HepG2 (cell line): ENCODE data around the gene TMEM184B. TPM values are rescaled to one million over a fixed set of nuclear protein-coding genes. Genes with fewer than 3 reads are reported as not detected.

ENCODE experiments used
- AKNA ChIP-seq: sonication (generic); formaldehyde crosslinking; IDR thresholded peaks from 2 replicates; pipeline ENCODE4 v1.4.0; 2020; ENCODE audit warnings: missing genetic modification reagents, borderline replicate concordance
- BORCS8-MEF2B ChIP-seq: sonication (generic); formaldehyde crosslinking; IDR thresholded peaks from 2 replicates; pipeline ENCODE4 v1.8.0; 2022; ENCODE audit warnings: mild to moderate bottlenecking, missing genetic modification reagents
- GATA4 ChIP-seq: sonication (generic); IDR thresholded peaks from 2 replicates; pipeline ENCODE4 v1.6.1; 2016; ENCODE audit warnings: antibody characterized with exemption, low read depth, borderline replicate concordance
- JUN ChIP-seq: sonication (generic); formaldehyde crosslinking; IDR thresholded peaks from 2 replicates; pipeline ENCODE4 v1.4.0; 2020; ENCODE audit warnings: mild to moderate bottlenecking, missing genetic modification reagents
- MEF2D ChIP-seq: sonication (generic); formaldehyde crosslinking; IDR thresholded peaks from 2 replicates; pipeline ENCODE4 v1.5.1; 2020; ENCODE audit warnings: mild to moderate bottlenecking, missing genetic modification reagents
- MXD4 ChIP-seq: IDR thresholded peaks from 2 replicates; pipeline ENCODE4 v1.6.1; 2016; ENCODE audit warnings: mild to moderate bottlenecking, missing biosample characterization, missing genetic modification reagents
- MYC ChIP-seq: sonication (generic); formaldehyde crosslinking; IDR thresholded peaks from 2 replicates; pipeline ENCODE4 v1.9.0; 2021; ENCODE audit warnings: missing genetic modification reagents, borderline replicate concordance
- MYNN ChIP-seq: sonication (generic); formaldehyde crosslinking; IDR thresholded peaks from 2 replicates; pipeline ENCODE4 v1.4.0; 2020; ENCODE audit warnings: mild to moderate bottlenecking, low read depth, missing genetic modification reagents
- POGZ ChIP-seq: sonication (generic); formaldehyde crosslinking; IDR thresholded peaks from 2 replicates; pipeline ENCODE4 v1.4.0; 2020; ENCODE audit warnings: mild to moderate bottlenecking, missing genetic modification reagents
- SALL2 ChIP-seq: sonication (generic); formaldehyde crosslinking; IDR thresholded peaks from 2 replicates; pipeline ENCODE4 v1.8.1; 2023; ENCODE audit warnings: mild to moderate bottlenecking, missing genetic modification reagents, inconsistent platforms
- SCMH1 ChIP-seq: sonication (generic); formaldehyde crosslinking; IDR thresholded peaks from 2 replicates; pipeline ENCODE4 v1.9.0; 2021; ENCODE audit warnings: missing genetic modification reagents, mild to moderate bottlenecking, borderline replicate concordance
- TCF7L2 ChIP-seq: IDR thresholded peaks from 2 replicates; pipeline ENCODE4 v1.6.1; 2011; ENCODE audit warnings: mild to moderate bottlenecking, low read depth, low read length, moderate library complexity
- ZFP90 ChIP-seq: sonication (generic); formaldehyde crosslinking; IDR thresholded peaks from 2 replicates; pipeline ENCODE4 v1.8.0; 2022; ENCODE audit warnings: missing genetic modification reagents, mild to moderate bottlenecking, inconsistent platforms, borderline replicate concordance
- ZNF326 ChIP-seq: sonication (generic); formaldehyde crosslinking; IDR thresholded peaks from 2 replicates; pipeline ENCODE4 v1.4.0; 2020; ENCODE audit warnings: missing genetic modification reagents, borderline replicate concordance
- ZNF343 ChIP-seq: sonication (generic); formaldehyde crosslinking; IDR thresholded peaks from 2 replicates; pipeline ENCODE4 v1.4.0; 2020; ENCODE audit warnings: mild to moderate bottlenecking, missing genetic modification reagents
- ZNF7 ChIP-seq: IDR thresholded peaks from 2 replicates; pipeline ENCODE4 v1.6.1; 2016; ENCODE audit warnings: missing biosample characterization, missing genetic modification reagents
- polyA plus RNA-seq, 8 experiments: library from polyadenylated mRNA; depleted of rRNA in 3 of 8; stranded (reverse) in 7 of 8; unstranded in 1 of 8; fragments of >200 nt; fragmentation: Illumina TruSeq in 4 of 8; extraction: Trizol in 4 of 8; gene quantifications; 2 replicates each; pipeline versions ENCODE4 v1.2.1 to v1.2.3, GENCODE V29; 2011 to 2016; ENCODE audit warnings: low read depth in 4 of 8, missing spikeins in 1 of 8, mixed read lengths in 1 of 8; ENCODE audit not compliant: insufficient read depth in 1 of 8
- total RNA-seq, 5 experiments: library from RNA; depleted of rRNA; stranded (reverse); fragments of >200 nt; fragmentation: Illumina TruSeq; extraction: Trizol; gene quantifications; 2 replicates each; pipeline ENCODE4 v1.2.3, GENCODE V29; 2016; ENCODE audit warnings: low read depth in 1 of 5
- TF ChIP-seq, protein P1 (sequence below): sonication (generic); formaldehyde crosslinking; IDR thresholded peaks from 2 replicates; pipeline ENCODE4 v1.5.1; 2020; ENCODE audit warnings: mild to moderate bottlenecking, moderate library complexity, missing genetic modification reagents
- TF ChIP-seq, protein P2 (sequence below): IDR thresholded peaks from 2 replicates; pipeline ENCODE4 v1.4.0; 2020; ENCODE audit warnings: mild to moderate bottlenecking, missing genetic modification reagents

Gene TMEM184B
- total and polyA plus RNA-seq, 2 of the 13 experiments (the other 11 are each of a cell fraction or from before 2014, with no cell fraction given): 15.9 to 16.0 TPM

- no peak for TF ChIP-seq SALL2 (CRISPR knock-in tag)
- TF ChIP-seq POGZ (CRISPR knock-in tag): peak; percentile 61; the same call in 1 of the 2 replicates
- TF ChIP-seq, protein P1, sequence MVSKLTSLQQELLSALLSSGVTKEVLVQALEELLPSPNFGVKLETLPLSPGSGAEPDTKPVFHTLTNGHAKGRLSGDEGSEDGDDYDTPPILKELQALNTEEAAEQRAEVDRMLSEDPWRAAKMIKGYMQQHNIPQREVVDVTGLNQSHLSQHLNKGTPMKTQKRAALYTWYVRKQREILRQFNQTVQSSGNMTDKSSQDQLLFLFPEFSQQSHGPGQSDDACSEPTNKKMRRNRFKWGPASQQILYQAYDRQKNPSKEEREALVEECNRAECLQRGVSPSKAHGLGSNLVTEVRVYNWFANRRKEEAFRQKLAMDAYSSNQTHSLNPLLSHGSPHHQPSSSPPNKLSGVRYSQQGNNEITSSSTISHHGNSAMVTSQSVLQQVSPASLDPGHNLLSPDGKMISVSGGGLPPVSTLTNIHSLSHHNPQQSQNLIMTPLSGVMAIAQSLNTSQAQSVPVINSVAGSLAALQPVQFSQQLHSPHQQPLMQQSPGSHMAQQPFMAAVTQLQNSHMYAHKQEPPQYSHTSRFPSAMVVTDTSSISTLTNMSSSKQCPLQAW: peak; percentile 83
- TF ChIP-seq GATA4: no peak
- peak; percentile 95 for TF ChIP-seq JUN (CRISPR knock-in tag)
- TF ChIP-seq MEF2D (CRISPR knock-in tag): peak; percentile 51; the same call in 1 of the 2 replicates
- TF ChIP-seq, protein P2, sequence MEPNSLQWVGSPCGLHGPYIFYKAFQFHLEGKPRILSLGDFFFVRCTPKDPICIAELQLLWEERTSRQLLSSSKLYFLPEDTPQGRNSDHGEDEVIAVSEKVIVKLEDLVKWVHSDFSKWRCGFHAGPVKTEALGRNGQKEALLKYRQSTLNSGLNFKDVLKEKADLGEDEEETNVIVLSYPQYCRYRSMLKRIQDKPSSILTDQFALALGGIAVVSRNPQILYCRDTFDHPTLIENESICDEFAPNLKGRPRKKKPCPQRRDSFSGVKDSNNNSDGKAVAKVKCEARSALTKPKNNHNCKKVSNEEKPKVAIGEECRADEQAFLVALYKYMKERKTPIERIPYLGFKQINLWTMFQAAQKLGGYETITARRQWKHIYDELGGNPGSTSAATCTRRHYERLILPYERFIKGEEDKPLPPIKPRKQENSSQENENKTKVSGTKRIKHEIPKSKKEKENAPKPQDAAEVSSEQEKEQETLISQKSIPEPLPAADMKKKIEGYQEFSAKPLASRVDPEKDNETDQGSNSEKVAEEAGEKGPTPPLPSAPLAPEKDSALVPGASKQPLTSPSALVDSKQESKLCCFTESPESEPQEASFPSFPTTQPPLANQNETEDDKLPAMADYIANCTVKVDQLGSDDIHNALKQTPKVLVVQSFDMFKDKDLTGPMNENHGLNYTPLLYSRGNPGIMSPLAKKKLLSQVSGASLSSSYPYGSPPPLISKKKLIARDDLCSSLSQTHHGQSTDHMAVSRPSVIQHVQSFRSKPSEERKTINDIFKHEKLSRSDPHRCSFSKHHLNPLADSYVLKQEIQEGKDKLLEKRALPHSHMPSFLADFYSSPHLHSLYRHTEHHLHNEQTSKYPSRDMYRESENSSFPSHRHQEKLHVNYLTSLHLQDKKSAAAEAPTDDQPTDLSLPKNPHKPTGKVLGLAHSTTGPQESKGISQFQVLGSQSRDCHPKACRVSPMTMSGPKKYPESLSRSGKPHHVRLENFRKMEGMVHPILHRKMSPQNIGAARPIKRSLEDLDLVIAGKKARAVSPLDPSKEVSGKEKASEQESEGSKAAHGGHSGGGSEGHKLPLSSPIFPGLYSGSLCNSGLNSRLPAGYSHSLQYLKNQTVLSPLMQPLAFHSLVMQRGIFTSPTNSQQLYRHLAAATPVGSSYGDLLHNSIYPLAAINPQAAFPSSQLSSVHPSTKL (CRISPR knock-in tag): peak; percentile 95
- no peak for TF ChIP-seq ZNF326 (CRISPR knock-in tag)
- TF ChIP-seq SCMH1 (CRISPR knock-in tag): no peak
- peak; percentile 66 for TF ChIP-seq MYC (CRISPR knock-in tag)
- TF ChIP-seq ZFP90 (CRISPR knock-in tag): no peak
- TF ChIP-seq MYNN (CRISPR knock-in tag): no peak
- TF ChIP-seq ZNF7 (CRISPR knock-in tag): peak; percentile 77
- TF ChIP-seq AKNA: no peak
- no peak for TF ChIP-seq TCF7L2
- TF ChIP-seq BORCS8-MEF2B (CRISPR knock-in tag): 0 out of 2 replicates have a peak, but pooled peaks have one; percentile 47
- TF ChIP-seq ZNF343 (CRISPR knock-in tag): no peak
- TF ChIP-seq MXD4: no peak
Measured at GRCh38 chr22:38177926-38178604, 94.7 kb downstream of the TMEM184B start (continued).
